ENCODE data around the gene LRRC59.

LRRC59 gene

GRCh38 chr17:50358177-50358576, 39.1 kb downstream of the LRRC59 start:
- Histone ChIP-seq H3K4me1 (peaks cover 0 to 8% (median 3%) of the 10 kb centered on the region in 4 donors), H3K9me3 (no peaks in the 10 kb centered on the region), H3K4me3 (no peak overlapping the region), H3K27me3 (no peaks in the 10 kb centered on the region), H3K27ac (no peak overlapping the region), H3K36me3 (peaks cover 29 to 84% (median 65%) of the 10 kb centered on the region in 3 donors)
- intact Hi-C loops (cut with DNase I; ENCODE audit: low total_unique reads) = no loop called here
- no peak for DNase-seq
- TF ChIP-seq CTCF (IDR thresholded peaks at IDR 0.05) = no peak

GRCh38 chr17:50356892-50357510, 40.3 kb downstream of the LRRC59 start:
- no peaks in the 10 kb centered on the region for H3K9me3 ChIP-seq
- DNase-seq = peak in 1 of 2 donors; percentile 51
- H3K36me3 ChIP-seq = peaks cover 29 to 84% (median 65%) of the 10 kb centered on the region in 3 donors
- intact Hi-C loops (cut with DNase I; ENCODE audit: low total_unique reads) = no loop called here
- H3K27me3 ChIP-seq = no peaks in the 10 kb centered on the region
- H3K4me1 ChIP-seq = peaks cover 0 to 3% (median 0%) of the 10 kb centered on the region in 4 donors
- TF ChIP-seq CTCF (IDR thresholded peaks at IDR 0.05) = no peak
- H3K4me3 ChIP-seq = no peak overlapping the region
- no peak overlapping the region for H3K27ac ChIP-seq

- Histone ChIP-seq H3K4me1 (peaks cover 0 to 5% (median 0%) of the 10 kb centered on the region in 4 donors), H3K9me3 (no peaks in the 10 kb centered on the region), H3K36me3 (peaks cover 29 to 83% (median 65%) of the 10 kb centered on the region in 3 donors), H3K27ac (no peak overlapping the region), H3K27me3 (no peaks in the 10 kb centered on the region), H3K4me3 (no peak overlapping the region)
- DNase-seq = no peak
- TF ChIP-seq CTCF (IDR thresholded peaks at IDR 0.05) = no peak
- intact Hi-C loops (cut with DNase I; ENCODE audit: low total_unique reads) = no loop called here
These were observed 40.9 kb downstream of the LRRC59 start for GRCh38 chr17:50356418-50356817.

GRCh38 chr17:50355701-50356341, 41.5 kb downstream of the LRRC59 start:
- no peaks in the 10 kb centered on the region for H3K27me3 ChIP-seq
- TF ChIP-seq CTCF (IDR thresholded peaks at IDR 0.05) = no peak

GRCh38 chr17:50355336-50355700, 42.0 kb downstream of the LRRC59 start:
- intact Hi-C loops (cut with DNase I; ENCODE audit: low total_unique reads) = no loop called here
- DNase-seq = no peak
- H3K36me3 ChIP-seq = peaks cover 29 to 72% (median 65%) of the 10 kb centered on the region in 3 donors

More at GRCh38 chr17:50355701-50356341, 41.5 kb downstream of the LRRC59 start:
- Histone ChIP-seq H3K27ac (no peak overlapping the region), H3K4me1 (peaks cover 0 to 5% (median 0%) of the 10 kb centered on the region in 4 donors), H3K4me3 (no peak overlapping the region), H3K9me3 (no peaks in the 10 kb centered on the region), H3K36me3 (peaks cover 29 to 77% (median 65%) of the 10 kb centered on the region in 3 donors)
- DNase-seq = no peak
- intact Hi-C loops (cut with DNase I; ENCODE audit: low total_unique reads) = no loop called here

More at GRCh38 chr17:50355336-50355700, 42.0 kb downstream of the LRRC59 start:
- Histone ChIP-seq H3K9me3 (no peaks in the 10 kb centered on the region), H3K27ac (no peak overlapping the region), H3K4me1 (peaks cover 0 to 5% (median 0%) of the 10 kb centered on the region in 4 donors), H3K4me3 (no peak overlapping the region), H3K27me3 (no peaks in the 10 kb centered on the region)
- TF ChIP-seq CTCF (IDR thresholded peaks at IDR 0.05) = no peak

Measured in tibial artery (tissue), 4 donors.